ENCODE measurements around the gene REG3G.
"Not testable (repeated sequence)": the region's sequence is repeated elsewhere in the genome, so short reads cannot be mapped to it uniquely, and the experiment has no call there.

REG3G gene

DNA sequence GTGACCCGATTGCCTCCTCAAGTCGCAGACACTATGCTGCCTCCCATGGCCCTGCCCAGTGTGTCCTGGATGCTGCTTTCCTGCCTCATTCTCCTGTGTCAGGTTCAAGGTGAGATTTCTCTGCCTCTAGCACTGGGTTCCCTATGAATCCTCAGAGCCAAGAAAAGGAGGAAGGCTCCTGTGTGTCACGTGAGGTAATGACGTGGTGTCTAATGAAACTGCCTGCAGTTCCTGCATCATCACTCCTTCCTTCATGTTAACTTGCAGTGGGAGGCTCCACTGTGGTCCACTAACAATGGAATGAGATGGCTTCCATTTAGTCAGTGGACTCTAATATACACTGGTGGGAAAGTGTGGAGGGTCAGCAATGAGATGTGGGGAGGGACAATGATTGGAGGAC, 559 bp downstream of the REG3G start:
- no peak for DNase-seq

- DNase-seq: no peak
Measured at GRCh38 chr2:79039944-79040343, 14.4 kb downstream of the REG3G start.

DNA sequence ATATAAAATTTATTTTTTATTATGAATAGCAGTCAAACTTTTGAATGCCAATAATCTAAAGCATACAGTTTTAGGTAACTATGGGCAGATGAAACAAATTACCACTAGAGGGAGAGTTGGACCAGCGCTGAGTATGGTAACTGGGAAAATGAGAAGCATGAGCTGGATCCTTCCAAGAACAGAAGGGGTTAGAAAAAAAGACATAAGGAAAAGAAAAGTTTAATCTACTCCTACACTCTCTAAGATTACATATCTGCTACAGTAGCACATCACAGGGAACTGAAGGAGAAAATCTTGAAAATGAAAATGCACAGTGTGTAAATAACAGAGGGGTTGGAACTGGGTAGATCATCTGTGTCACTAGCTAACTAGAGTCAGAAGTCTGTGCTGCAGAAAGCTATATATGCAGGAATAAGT, 15.5 kb downstream of the REG3G start:
- no peak for DNase-seq

- DNase-seq: not testable (repeated sequence)
Measured at GRCh38 chr2:79053486-79053885, 28.0 kb downstream of the REG3G start.

DNA sequence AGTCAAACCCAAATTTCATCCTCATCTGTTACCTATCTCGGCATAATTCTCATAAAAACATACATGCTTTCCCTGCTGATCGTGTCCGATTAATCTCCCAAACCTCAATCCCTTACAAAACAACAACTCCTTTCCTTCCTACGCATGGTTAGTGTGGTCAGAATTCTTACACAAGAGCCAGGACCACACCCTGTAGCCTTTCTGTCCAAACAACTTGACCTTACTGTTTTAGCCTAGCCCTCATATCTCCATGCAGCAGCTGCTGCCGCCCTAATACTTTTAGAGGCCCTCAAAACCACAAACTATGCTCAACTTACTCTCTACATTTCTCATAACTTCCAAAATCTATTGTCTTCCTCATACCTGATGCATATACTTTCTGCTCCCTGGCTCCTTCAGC, 29.3 kb downstream of the REG3G start:
- not testable (repeated sequence) for DNase-seq

- DNase-seq: no peak
Measured at GRCh38 chr2:79065201-79065600, 39.7 kb downstream of the REG3G start.

DNA sequence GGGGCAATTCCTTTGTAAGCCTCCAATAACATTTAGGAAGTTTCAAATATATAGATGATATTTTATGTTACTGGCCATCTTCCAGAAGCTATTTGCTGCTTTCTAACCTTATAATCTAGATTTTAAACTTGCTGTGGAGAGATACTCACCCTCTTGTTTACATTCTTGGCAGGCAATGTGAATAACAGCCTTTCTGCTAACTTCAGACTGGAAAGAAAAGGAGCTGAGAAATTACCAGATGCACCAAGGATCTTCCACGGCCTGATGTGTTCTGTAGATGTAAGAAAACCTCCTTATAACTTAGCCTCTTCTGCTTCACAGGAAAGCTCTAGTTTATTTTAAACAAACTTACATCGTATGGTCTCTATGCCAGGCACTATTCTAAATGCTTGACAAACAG, 45.6 kb downstream of the REG3G start:
- DNase-seq: no peak
